ENCODE measurements around the gene SESN1. TPM values are rescaled to one million over a fixed set of nuclear protein-coding genes. Genes with fewer than 3 reads are reported as not detected.
A peak's percentile ranks its signal among the peaks of the same experiment; 100 is the strongest.

The SESN1 gene
- total RNA-seq, 1 donor from 2014 or later: 27.3 TPM

DNA sequence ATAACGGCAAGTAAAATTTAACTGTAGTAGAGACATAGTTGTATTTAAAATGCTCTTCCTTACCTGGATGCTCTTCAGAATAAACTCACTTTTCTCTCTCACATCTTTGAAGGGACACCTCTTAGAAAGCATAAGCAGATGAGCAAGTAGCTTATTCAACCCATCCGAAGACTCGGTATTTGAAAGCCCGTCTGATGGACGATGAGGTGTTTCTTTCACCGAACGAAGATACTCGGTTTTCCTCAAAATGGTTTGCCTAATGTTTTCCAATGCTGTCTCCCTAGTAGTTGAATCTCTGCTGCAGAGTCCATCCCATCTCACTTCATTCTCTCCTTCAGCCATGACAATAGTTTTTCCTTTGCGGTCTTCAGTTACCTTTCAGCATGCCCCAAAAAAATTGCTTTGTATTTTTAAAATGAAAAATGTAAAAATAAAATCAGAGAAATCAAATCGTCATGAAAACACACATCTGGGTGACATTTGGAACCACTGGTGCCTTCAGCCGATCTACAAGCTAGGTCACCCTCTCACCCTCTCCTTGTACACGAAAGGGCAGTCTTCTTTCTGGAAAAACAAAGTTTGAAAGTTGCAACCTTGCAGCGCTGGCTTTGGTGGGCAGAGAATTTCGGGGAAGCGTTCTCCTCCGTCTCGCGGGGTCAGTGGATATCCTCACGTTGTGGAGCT, 772 bp downstream of the SESN1 start:
- Histone ChIP-seq H2AFZ (ENCODE audit: low read depth, low read length) (peak overlapping the region; percentile 48), H3K9ac (ENCODE audit: low read length) (peak overlapping the region; percentile 94), H3K4me2 (ENCODE audit: low read length) (peak overlapping the region; percentile 83), H3K4me1 (ENCODE audit: insufficient read depth, low read length) (peaks cover 2% of the 10 kb centered on the region), H3K9me3 (ENCODE audit: insufficient read depth, low read depth, low read length) (no peaks in the 10 kb centered on the region), H3K4me3 (ENCODE audit: insufficient read depth, low read depth, low read length) (peak overlapping the region; percentile 84), H3K27ac (ENCODE audit: low read depth, low read length) (peak overlapping the region; percentile 96), H4K20me1 (ENCODE audit: insufficient read depth, low read length) (peaks cover 29% of the 10 kb centered on the region), H3K79me2 (ENCODE audit: insufficient read depth, low read length) (peaks cover 64% of the 10 kb centered on the region), H3K36me3 (ENCODE audit: insufficient read depth, low read length) (no peaks in the 10 kb centered on the region), H3K27me3 (ENCODE audit: insufficient read depth, low read length) (no peaks in the 10 kb centered on the region)
- peaks cover 3% of the 10 kb centered on the region for H3K36me3 Mint-ChIP-seq (ENCODE audit: low read depth, unreplicated experiment)
- H3K9me3 Mint-ChIP-seq (ENCODE audit: unreplicated experiment): no peaks in the 10 kb centered on the region
- no peak for FAIRE-seq
- peak overlapping the region; percentile 14 for H3K27ac Mint-ChIP-seq (ENCODE audit: unreplicated experiment)
- H3K4me1 Mint-ChIP-seq (ENCODE audit: low read depth, unreplicated experiment): peaks cover 10% of the 10 kb centered on the region
- DNase-seq (ENCODE audit: low read depth): peak; percentile 3
- TF ChIP-seq EZH2 (IDR thresholded peaks at IDR 0.05; ENCODE audit: insufficient read depth, low read length): no peak
- TF ChIP-seq, protein P1, sequence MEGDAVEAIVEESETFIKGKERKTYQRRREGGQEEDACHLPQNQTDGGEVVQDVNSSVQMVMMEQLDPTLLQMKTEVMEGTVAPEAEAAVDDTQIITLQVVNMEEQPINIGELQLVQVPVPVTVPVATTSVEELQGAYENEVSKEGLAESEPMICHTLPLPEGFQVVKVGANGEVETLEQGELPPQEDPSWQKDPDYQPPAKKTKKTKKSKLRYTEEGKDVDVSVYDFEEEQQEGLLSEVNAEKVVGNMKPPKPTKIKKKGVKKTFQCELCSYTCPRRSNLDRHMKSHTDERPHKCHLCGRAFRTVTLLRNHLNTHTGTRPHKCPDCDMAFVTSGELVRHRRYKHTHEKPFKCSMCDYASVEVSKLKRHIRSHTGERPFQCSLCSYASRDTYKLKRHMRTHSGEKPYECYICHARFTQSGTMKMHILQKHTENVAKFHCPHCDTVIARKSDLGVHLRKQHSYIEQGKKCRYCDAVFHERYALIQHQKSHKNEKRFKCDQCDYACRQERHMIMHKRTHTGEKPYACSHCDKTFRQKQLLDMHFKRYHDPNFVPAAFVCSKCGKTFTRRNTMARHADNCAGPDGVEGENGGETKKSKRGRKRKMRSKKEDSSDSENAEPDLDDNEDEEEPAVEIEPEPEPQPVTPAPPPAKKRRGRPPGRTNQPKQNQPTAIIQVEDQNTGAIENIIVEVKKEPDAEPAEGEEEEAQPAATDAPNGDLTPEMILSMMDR (IDR thresholded peaks at IDR 0.05; ENCODE audit: insufficient read depth, low read depth, low read length): no peak
- peak overlapping the region; percentile 90 for H3K4me3 Mint-ChIP-seq (ENCODE audit: unreplicated experiment)
- no peaks in the 10 kb centered on the region for H3K27me3 Mint-ChIP-seq (ENCODE audit: low read depth, unreplicated experiment)

GRCh38 chr6:109092074-109092473, 2.6 kb downstream of the SESN1 start:
- H4K20me1 ChIP-seq (ENCODE audit: insufficient read depth, low read length): peaks cover 29% of the 10 kb centered on the region
- FAIRE-seq (no peak), DNase-seq (ENCODE audit: low read depth) (no peak)
- Mint-ChIP-seq H3K36me3 (ENCODE audit: low read depth, unreplicated experiment) (peaks cover 1% of the 10 kb centered on the region), H3K9me3 (ENCODE audit: unreplicated experiment) (no peaks in the 10 kb centered on the region), H3K27ac (ENCODE audit: unreplicated experiment) (no peak overlapping the region), H3K4me1 (ENCODE audit: low read depth, unreplicated experiment) (peaks cover 10% of the 10 kb centered on the region), H3K27me3 (ENCODE audit: low read depth, unreplicated experiment) (no peaks in the 10 kb centered on the region), H3K4me3 (ENCODE audit: unreplicated experiment) (peak overlapping the region; percentile 90)
- H3K4me1 ChIP-seq (ENCODE audit: insufficient read depth, low read length): peaks cover 2% of the 10 kb centered on the region
- H3K36me3 ChIP-seq (ENCODE audit: insufficient read depth, low read length): no peaks in the 10 kb centered on the region
- TF ChIP-seq, protein P1 (IDR thresholded peaks at IDR 0.05; ENCODE audit: insufficient read depth, low read depth, low read length): no peak
- TF ChIP-seq EZH2 (IDR thresholded peaks at IDR 0.05; ENCODE audit: insufficient read depth, low read length): no peak
- peak overlapping the region; percentile 84 for H3K4me3 ChIP-seq (ENCODE audit: insufficient read depth, low read depth, low read length)
- peak overlapping the region; percentile 94 for H3K9ac ChIP-seq (ENCODE audit: low read length)
- no peak overlapping the region for H2AFZ ChIP-seq (ENCODE audit: low read depth, low read length)
- no peaks in the 10 kb centered on the region for H3K9me3 ChIP-seq (ENCODE audit: insufficient read depth, low read depth, low read length)
- H3K79me2 ChIP-seq (ENCODE audit: insufficient read depth, low read length): peaks cover 56% of the 10 kb centered on the region
- no peaks in the 10 kb centered on the region for H3K27me3 ChIP-seq (ENCODE audit: insufficient read depth, low read length)
- H3K4me2 ChIP-seq (ENCODE audit: low read length): peak overlapping the region; percentile 83
- no peak overlapping the region for H3K27ac ChIP-seq (ENCODE audit: low read depth, low read length)

All from astrocyte (in vitro differentiated cells and primary cell).